HG02973 (cell line): ENCODE data around the gene ACOT13.
"Not testable (repeated sequence)": the region's sequence is repeated elsewhere in the genome, so short reads cannot be mapped to it uniquely, and the experiment has no call there.

Source experiments
- ATAC-seq: cut with Tn5 transposase; IDR thresholded peaks from one replicate; pipeline ENCODE4 v1.9.1; 2021; ENCODE audit warnings: moderate library complexity; ENCODE audit not compliant: unreplicated experiment

Gene ACOT13

GRCh38 chr6:24666641-24667377 is at the start of gene ACOT13, which contains the start of gene TDP2:
Gene ACOT13, plus strand, starts transcription at chr6:24667077. Its CDS starts 187 bp downstream, at chr6:24667264.
Gene TDP2, minus strand, starts transcription at chr6:24666899. Its CDS starts 37 bp downstream, at chr6:24666862.
- peak; percentile 95 for ATAC-seq

- no peak for ATAC-seq
Measured at GRCh38 chr6:24619661-24620060, 47.2 kb upstream of the ACOT13 start.

- no peak for ATAC-seq
Measured at GRCh38 chr6:24620637-24621036, 46.2 kb upstream of the ACOT13 start.

GRCh38 chr6:24621626-24622289 is 45.1 kb upstream of the ACOT13 start:
- no peak for ATAC-seq

GRCh38 chr6:24630856-24631505 is 35.9 kb upstream of the ACOT13 start:
- no peak for ATAC-seq

GRCh38 chr6:24631671-24632070 is 35.2 kb upstream of the ACOT13 start:
- ATAC-seq: no peak

GRCh38 chr6:24632573-24632972 is 34.3 kb upstream of the ACOT13 start:
- ATAC-seq: no peak

GRCh38 chr6:24636681-24637080 is 30.2 kb upstream of the ACOT13 start:
- ATAC-seq: no peak

GRCh38 chr6:24640166-24640565 is 26.7 kb upstream of the ACOT13 start:
- no peak for ATAC-seq

GRCh38 chr6:24640631-24641030 is 26.2 kb upstream of the ACOT13 start:
- ATAC-seq: not testable (repeated sequence)

GRCh38 chr6:24642061-24642460 is 24.8 kb upstream of the ACOT13 start:
- no peak for ATAC-seq

- no peak for ATAC-seq
Measured at GRCh38 chr6:24643920-24644319, 23.0 kb upstream of the ACOT13 start.

GRCh38 chr6:24644377-24644776 is 22.5 kb upstream of the ACOT13 start:
- no peak for ATAC-seq

- ATAC-seq: no peak
Measured at GRCh38 chr6:24646771-24647170, 20.1 kb upstream of the ACOT13 start.

GRCh38 chr6:24648276-24648675 is 18.6 kb upstream of the ACOT13 start:
- ATAC-seq: no peak

GRCh38 chr6:24649691-24650090 is 17.2 kb upstream of the ACOT13 start:
- ATAC-seq: no peak

GRCh38 chr6:24650365-24650764 is 16.5 kb upstream of the ACOT13 start:
- no peak for ATAC-seq

- no peak for ATAC-seq
Measured at GRCh38 chr6:24655215-24655614, 11.7 kb upstream of the ACOT13 start.

- no peak for ATAC-seq
Measured at GRCh38 chr6:24658573-24659560, 8.0 kb upstream of the ACOT13 start.

GRCh38 chr6:24659561-24659960 is 7.3 kb upstream of the ACOT13 start:
- ATAC-seq: no peak

GRCh38 chr6:24660105-24660504 is 6.8 kb upstream of the ACOT13 start:
- no peak for ATAC-seq
